GM12892 (cell line): ENCODE measurements around the gene FABP6.

ENCODE experiments used
- POLR2AphosphoS5 ChIP-seq: IDR thresholded peaks from 2 replicates; pipeline ENCODE4 v1.6.1; 2011; ENCODE audit warnings: low read depth, low read length, control low read depth
- TAF1 ChIP-seq: IDR thresholded peaks from 2 replicates; pipeline ENCODE4 v1.6.1; 2011; ENCODE audit warnings: low read depth, mild to moderate bottlenecking, control low read depth, low read length, borderline replicate concordance

DNA sequence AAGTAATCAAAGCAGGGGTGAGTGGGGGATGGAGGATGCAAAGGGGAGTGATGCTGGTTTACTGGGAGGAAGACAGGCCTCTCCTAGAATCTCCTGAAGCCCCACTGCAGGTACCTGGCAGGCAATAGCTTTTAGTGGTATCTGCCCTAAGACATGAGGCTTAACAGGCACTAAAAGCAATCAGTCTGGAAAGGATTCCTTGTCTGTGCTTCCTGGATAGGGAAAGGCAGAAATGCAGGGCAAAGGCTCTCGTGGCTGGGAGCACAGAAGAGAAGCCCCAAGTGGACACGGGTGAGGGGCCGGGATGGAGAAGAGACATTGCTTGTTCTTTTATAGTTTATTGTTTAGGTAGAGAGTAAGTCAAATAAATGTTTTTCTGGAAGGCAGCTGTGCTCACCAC lies 43.0 kb downstream of the FABP6 start:
- no peak for TF ChIP-seq POLR2AphosphoS5
- no peak for TF ChIP-seq TAF1
